ENCODE data around the gene HOXD8.

The HOXD8 gene

GRCh38 chr2:176128982-176129796 lies at the start of gene HOXD8 (continued):
- TF ChIP-seq ZNF335 (tag by site-specific recombination; conservative IDR thresholded peaks at IDR 0.05), result peak; percentile 57
- peak; percentile 94 for TF ChIP-seq ZEB2 (tag by site-specific recombination; IDR thresholded peaks at IDR 0.05)
- peak; percentile 41 for TF ChIP-seq ZNF629 (tag by site-specific recombination; IDR thresholded peaks at IDR 0.05)
- TF ChIP-seq ZNF274 (IDR thresholded peaks at IDR 0.05; ENCODE audit: low read length), result no peak
- TF ChIP-seq ZNF274 (tag by site-specific recombination; IDR thresholded peaks at IDR 0.05; ENCODE audit: borderline replicate concordance), result no peak
- peak; percentile 61 for TF ChIP-seq ZNF639 (tag by site-specific recombination; IDR thresholded peaks at IDR 0.05)
- peak; percentile 68 for TF ChIP-seq ZNF76 (tag by site-specific recombination; IDR thresholded peaks at IDR 0.05; ENCODE audit: borderline replicate concordance, low read depth)
- TF ChIP-seq ZSCAN16 (tag by site-specific recombination; IDR thresholded peaks at IDR 0.05), result no peak
- TF ChIP-seq ZNF544 (tag by site-specific recombination; IDR thresholded peaks at IDR 0.05), result no peak
- no peak for TF ChIP-seq ZNF23 (tag by site-specific recombination; IDR thresholded peaks at IDR 0.05; ENCODE audit: borderline replicate concordance)
- no peak for TF ChIP-seq EGR2 (tag by site-specific recombination; IDR thresholded peaks at IDR 0.05; ENCODE audit: low read depth)
- TF ChIP-seq ZNF398 (tag by site-specific recombination; IDR thresholded peaks at IDR 0.05), result peak; percentile 75
- TF ChIP-seq FEZF1 (tag by site-specific recombination; IDR thresholded peaks at IDR 0.05), result peak; percentile 68
- TF ChIP-seq ZNF311 (tag by site-specific recombination; IDR thresholded peaks at IDR 0.05; ENCODE audit: borderline replicate concordance), result no peak
- TF ChIP-seq GLI4 (tag by site-specific recombination; IDR thresholded peaks at IDR 0.05), result peak; percentile 58; the same call in 1 of the 2 replicates
- TF ChIP-seq KLF8 (tag by site-specific recombination; IDR thresholded peaks at IDR 0.05), result peak; percentile 62; the same call in 1 of the 2 replicates
- TF ChIP-seq ZNF792 (tag by site-specific recombination; IDR thresholded peaks at IDR 0.05), result no peak
- no peak for TF ChIP-seq ZNF19 (tag by site-specific recombination; IDR thresholded peaks at IDR 0.05; ENCODE audit: low read depth)
- TF ChIP-seq ZNF768 (tag by site-specific recombination; IDR thresholded peaks at IDR 0.05), result 0 out of 2 replicates have a peak, but pooled peaks have one; percentile 14
- no peak for TF ChIP-seq HOXA7 (CRISPR knock-in tag; IDR thresholded peaks at IDR 0.05; ENCODE audit: borderline replicate concordance)
- peak; percentile 94 for TF ChIP-seq ZBTB10 (tag by site-specific recombination; IDR thresholded peaks at IDR 0.05)
- 0 out of 2 replicates have a peak, but pooled peaks have one; percentile 36 for TF ChIP-seq ZBTB21 (tag by site-specific recombination; IDR thresholded peaks at IDR 0.05)
- peak; percentile 49; the same call in 1 of the 2 replicates for TF ChIP-seq ZFP37 (tag by site-specific recombination; IDR thresholded peaks at IDR 0.05)
- TF ChIP-seq TRIM28 (IDR thresholded peaks at IDR 0.05; ENCODE audit: borderline replicate concordance, low read length), result no peak
- TF ChIP-seq ZNF626 (tag by site-specific recombination; IDR thresholded peaks at IDR 0.05), result no peak
- TF ChIP-seq ZNF280C (tag by site-specific recombination; IDR thresholded peaks at IDR 0.05), result no peak
- TF ChIP-seq ZNF138 (tag by site-specific recombination; IDR thresholded peaks at IDR 0.05; ENCODE audit: borderline replicate concordance), result no peak
- TF ChIP-seq ZNF280D (tag by site-specific recombination; IDR thresholded peaks at IDR 0.05), result no peak
- TF ChIP-seq ZNF610 (tag by site-specific recombination; IDR thresholded peaks at IDR 0.05; ENCODE audit: borderline replicate concordance), result peak; percentile 51; the same call in 1 of the 2 replicates
